ENCODE measurements around the gene ASAP2.

- no peak for TF ChIP-seq CTCF (IDR thresholded peaks at IDR 0.05)
- TF ChIP-seq EZH2 (IDR thresholded peaks at IDR 0.05; ENCODE audit: borderline replicate concordance, insufficient read depth, low read depth, low read length, poor library complexity, severe bottlenecking): no peak
Measured at GRCh38 chr2:9333591-9334171, 127.1 kb downstream of the ASAP2 start.
